ENCODE data around the gene SELENON.
A peak's percentile ranks its signal among the peaks of the same experiment; 100 is the strongest.

The SELENON gene

DNA sequence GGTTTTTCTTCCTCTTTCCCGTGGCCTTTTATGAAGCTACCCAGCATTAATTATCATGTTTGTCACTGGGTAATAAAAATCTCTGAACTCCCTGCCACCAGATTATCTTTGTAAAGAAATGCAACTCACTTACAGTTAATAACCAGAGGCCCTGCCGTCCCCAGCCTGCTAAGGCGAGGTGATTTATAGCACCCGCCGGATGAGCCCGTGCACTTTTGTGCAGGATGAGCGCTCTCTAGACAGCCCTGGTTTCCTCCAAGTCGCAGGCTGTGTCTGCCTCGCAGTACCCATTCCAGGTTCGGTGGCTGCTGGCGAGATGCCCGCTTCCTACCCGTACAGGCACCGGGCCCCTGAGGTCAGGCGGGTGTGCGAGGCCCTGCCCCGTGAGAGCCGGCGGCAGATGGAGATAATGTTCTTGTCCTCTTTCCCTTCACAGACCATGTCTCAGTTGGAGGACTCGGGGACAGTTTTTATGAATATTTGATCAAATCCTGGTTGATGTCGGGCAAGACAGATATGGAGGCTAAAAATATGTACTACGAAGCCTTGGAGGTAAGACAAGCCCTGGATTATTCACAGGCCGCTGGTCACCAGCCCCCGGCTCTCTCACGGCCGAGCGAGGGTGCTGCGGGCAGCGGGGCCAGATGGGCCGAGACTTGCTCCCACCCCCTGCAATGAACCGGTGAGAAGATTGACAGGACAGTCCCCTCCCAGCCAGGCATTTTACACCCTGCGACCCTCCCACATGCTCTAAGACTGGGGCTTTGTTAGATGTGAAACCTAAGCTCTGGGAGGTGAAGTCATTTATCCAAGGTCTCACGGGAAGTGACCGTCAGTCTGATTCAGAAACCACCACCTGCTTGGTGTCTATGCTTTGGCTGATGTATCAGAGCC lies 28.5 kb upstream of the SELENON start:
- DNase-seq (ENCODE audit: low read depth in 2 of 2), result no peak

- no peak for DNase-seq (ENCODE audit: low read depth in 2 of 2)
Observed at GRCh38 chr1:25772164-25772563, 27.8 kb upstream of the SELENON start.

DNA sequence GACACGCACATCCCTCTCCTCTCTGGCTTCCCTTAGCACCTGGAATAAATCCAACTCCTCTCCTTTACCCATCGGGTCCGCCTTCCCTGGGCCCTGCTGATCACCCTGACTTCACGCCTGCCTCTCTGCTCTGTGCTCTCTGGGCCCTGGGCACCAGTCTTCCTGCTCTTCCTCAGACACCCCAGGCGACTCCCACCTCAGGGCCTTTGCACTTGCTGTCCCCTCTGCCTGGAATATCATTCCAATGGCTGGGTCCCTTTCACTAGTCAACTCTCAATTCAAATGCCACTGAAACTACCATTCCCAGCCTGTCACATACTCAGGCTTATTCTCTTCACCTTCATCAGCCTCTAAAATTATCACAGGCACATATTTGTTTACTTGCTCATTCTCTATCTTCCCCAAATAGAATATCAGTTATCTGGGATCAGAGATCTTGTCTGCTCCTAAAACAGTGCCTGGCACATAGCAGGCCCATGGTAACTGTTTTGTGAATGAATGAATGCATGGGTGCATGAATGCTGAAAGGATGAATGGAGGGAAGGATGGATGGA lies 27.2 kb upstream of the SELENON start:
- no peak for DNase-seq (ENCODE audit: low read depth in 2 of 2)

DNA sequence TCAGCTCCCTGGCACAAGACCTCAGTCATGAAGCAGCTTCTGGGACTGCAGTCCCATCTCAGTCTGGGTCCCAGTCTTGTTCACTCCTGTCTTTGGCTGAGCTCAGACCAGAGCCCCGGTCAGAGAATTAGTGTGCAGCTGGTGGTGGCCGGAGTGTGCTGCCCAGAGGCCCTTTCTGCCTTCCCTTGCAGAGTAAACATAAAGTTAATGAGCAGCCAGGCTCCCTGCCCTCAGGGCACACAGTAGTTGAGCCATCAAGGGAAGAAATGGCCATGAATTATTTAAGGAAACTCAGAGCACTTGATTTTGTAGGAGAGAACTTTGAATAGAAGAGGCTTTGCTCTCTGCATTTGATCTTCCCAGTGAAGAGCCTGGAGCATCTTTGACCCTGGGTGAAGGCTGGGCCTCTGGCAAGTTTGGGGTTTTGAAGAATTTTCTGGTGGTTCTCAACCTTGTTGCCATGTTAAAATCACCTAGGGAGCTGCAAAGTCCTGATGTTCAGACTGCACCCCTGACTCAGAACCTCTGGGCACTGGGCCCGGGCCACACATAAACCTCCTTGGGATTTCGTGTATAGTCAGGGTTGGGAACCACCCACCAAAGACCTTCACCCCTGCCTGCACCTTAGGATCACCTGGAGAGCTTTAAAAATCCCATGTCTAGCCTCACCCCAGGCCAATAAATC lies 26.4 kb upstream of the SELENON start:
- DNase-seq (ENCODE audit: low read depth in 2 of 2), result no peak

GRCh38 chr1:25774206-25774803 lies 25.7 kb upstream of the SELENON start:
- DNase-seq (ENCODE audit: low read depth in 2 of 2), result no peak

DNA sequence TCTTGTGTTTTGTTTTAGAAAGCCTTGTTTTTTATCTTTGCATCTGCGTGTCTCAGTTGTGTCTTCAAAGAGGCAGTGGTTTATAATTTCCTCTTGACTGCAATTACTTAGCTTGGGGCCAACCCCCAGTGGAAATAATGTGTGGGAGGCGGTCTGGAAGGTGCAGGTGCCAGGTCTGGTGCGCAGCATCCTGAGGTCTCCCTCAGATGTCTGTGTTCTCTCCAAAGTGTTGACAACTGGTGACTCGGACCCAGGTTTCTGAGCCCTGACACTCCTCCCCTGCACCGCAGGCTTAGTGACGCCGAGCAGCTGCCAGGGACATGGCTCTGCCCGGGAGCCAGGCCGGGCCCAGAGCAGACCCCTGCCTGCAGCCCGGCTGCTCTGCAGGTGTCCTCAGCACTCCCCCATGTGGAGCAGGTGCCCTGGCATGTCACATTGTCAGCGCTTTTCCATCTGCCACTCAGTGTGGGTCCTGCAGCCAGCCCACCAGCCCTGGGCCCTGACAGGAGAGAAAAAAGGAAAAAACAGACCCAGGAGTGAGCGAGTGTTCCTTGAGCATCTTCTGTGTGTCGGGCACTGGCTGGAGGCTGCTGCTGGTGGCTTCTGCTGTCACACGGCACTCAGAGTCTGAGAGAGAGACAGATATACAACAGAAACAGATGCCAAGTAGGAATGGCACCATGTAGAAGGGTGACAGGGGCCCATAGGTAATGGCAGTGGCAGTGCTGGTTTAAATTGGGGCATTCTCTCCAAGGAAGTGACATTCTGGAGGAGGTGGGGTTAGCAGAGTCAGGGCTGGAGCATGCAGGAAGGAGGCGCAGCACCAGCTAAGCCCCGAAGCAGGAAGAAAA lies 24.8 kb upstream of the SELENON start:
- peak; percentile 38 to 74 for DNase-seq (ENCODE audit: low read depth in 2 of 2)

- no peak for DNase-seq (ENCODE audit: low read depth in 2 of 2)
Observed at GRCh38 chr1:25779388-25779787, 20.6 kb upstream of the SELENON start.

DNA sequence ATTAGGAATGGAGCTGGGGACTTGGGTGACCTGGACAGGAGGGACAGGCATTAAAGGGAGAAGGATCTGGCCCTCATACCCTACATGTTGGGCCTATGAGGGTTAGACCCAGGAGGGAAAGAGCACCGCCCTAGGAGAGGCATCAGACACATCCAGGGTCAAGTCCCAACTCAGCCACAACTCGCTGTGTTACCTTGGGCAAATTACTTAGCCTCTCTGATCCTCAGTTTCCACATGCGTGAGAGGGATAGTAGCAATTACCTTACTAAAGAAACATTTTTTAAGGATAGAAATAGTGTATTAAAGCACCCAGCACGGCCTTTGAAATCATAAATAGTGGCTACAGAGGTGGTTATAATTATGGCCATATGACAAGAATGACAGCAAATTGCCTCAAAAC lies 20.1 kb upstream of the SELENON start:
- no peak for DNase-seq (ENCODE audit: low read depth in 2 of 2)

GRCh38 chr1:25780318-25781129 lies 19.5 kb upstream of the SELENON start:
- no peak for DNase-seq (ENCODE audit: low read depth in 2 of 2)

GRCh38 chr1:25781130-25781433 lies 18.9 kb upstream of the SELENON start:
- no peak for DNase-seq (ENCODE audit: low read depth in 2 of 2)

DNA sequence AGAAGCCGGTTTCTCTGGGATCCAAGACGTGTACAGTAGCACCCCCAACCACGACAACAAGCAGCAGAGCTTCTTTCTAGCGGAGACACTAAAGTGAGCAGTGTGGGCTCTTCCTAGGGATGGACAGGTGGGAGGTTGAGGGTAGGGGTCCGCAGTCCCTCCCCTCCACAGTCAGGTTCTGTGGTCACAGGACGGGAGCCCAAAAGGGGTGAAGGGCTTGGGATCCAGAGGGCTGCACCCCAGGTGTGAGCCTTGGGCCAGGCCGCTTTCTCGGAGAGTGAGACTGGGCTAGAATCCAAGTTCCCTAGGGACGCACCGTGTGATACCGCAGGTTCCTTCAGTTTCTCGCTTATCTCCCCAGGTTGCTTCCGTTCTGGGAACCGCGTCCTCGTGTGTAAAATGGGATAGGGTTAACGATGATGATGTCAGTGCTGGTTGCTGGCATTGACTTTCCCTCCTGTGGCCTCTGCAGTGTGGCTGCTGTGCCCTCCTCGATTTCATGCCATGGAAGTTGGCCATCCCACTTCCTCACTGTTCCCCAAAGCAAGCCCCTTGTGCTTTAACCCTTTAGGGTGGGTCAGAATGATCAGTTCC lies 17.3 kb upstream of the SELENON start:
- DNase-seq (ENCODE audit: low read depth in 2 of 2), result no peak

GRCh38 chr1:25784575-25785051 lies 15.4 kb upstream of the SELENON start:
- DNase-seq (ENCODE audit: low read depth in 2 of 2), result no peak

GRCh38 chr1:25785333-25786067 lies 14.5 kb upstream of the SELENON start:
- DNase-seq (ENCODE audit: low read depth in 2 of 2), result no peak

GRCh38 chr1:25786887-25787759 lies 12.9 kb upstream of the SELENON start:
- no peak for DNase-seq (ENCODE audit: low read depth in 2 of 2)

- DNase-seq (ENCODE audit: low read depth in 2 of 2), result no peak
Observed at GRCh38 chr1:25787760-25788166, 12.2 kb upstream of the SELENON start.

DNA sequence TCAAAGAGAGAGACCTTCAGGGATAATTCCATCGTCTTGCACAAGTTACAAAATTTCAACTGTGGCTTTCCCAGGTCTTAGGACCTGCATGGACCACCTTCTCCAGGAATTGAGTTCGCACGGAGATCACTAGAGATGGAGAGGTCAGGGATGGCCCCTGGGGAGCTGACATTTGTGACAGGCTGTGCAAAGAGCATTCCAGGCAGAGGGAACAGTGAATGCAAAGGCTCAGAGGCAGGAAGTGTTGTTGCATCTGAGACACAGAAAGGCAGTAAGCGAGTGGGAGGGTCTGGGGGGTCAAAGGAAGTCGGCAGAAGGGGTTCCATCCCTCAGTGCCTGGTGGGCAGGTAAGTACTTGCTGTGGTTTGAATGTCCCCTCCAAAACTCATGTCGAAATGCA lies 9.5 kb upstream of the SELENON start:
- DNase-seq (ENCODE audit: low read depth in 2 of 2), result no peak

- no peak for DNase-seq (ENCODE audit: low read depth in 2 of 2)
Observed at GRCh38 chr1:25792115-25792514, 7.9 kb upstream of the SELENON start.

GRCh38 chr1:25793585-25794170 lies 6.3 kb upstream of the SELENON start:
- no peak for DNase-seq (ENCODE audit: low read depth in 2 of 2)
